Stimulated activated naive CD8-positive, alpha-beta T cell treated with anti-CD3 and anti-CD28 coated beads, Interleukin-15, amount 100 ng/mL, for 72 hours (primary cell): Measurements from ENCODE around the gene TUBB6.

Source experiments
- ATAC-seq: fragments of 150-1000 bp; cut with Tn5 transposase; 2 replicates; pipeline ENCODE4 v1.10.0; 2021; ENCODE audit warnings: mild to moderate bottlenecking, moderate library complexity
- DNase-seq, 2 donors: peaks; one replicate each; pipeline ENCODE4 v3.0.0; 2021 to 2022
- H3K27ac Mint-ChIP-seq, 2 donors: one replicate each; pipeline ENCODE4 v1.8.0; 2022; ENCODE audit warnings: mild to moderate bottlenecking in 2 of 2, mixed read lengths in 2 of 2, moderate library complexity in 2 of 2
- H3K27me3 Mint-ChIP-seq: one replicate; pipeline ENCODE4 v1.8.0; 2022; ENCODE audit warnings: mixed read lengths
- H3K4me1 Mint-ChIP-seq: one replicate; pipeline ENCODE4 v1.8.0; 2022; ENCODE audit warnings: mild to moderate bottlenecking, mixed read lengths
- H3K4me3 Mint-ChIP-seq, 2 donors: one replicate each; pipeline ENCODE4 v1.8.0; 2022; ENCODE audit warnings: mild to moderate bottlenecking in 2 of 2, mixed read lengths in 2 of 2, moderate library complexity in 1 of 2
- H3K9me3 Mint-ChIP-seq, 2 donors: one replicate each; pipeline ENCODE4 v1.8.0; 2022; ENCODE audit warnings: mixed read lengths in 2 of 2

Gene TUBB6

DNA sequence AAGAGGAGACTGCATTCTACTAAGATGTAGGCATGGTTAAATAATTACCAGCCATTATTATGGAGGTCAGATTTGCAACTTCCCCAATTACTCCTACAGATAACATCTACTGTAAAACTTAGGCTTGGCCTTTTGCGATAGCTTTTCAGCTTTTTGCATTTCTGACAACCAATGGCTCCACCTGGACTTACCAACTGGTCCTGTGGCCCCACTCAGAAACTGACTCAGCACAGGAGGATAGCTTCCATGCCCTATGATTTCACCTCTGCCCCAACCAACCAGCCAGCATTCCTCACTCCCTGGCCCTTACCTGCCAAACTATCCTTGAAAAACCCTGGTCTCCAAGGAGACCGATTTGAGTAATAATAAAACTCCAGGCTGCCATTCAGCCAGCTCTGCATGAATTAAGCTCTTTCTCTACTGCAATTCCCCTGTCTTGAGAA lies 28.2 kb downstream of the TUBB6 start:
- Mint-ChIP-seq H3K27me3 (no peaks in the 10 kb centered on the region), H3K9me3 (no peaks in the 10 kb centered on the region), H3K4me1 (no peaks in the 10 kb centered on the region), H3K27ac (no peak overlapping the region), H3K4me3 (no peak overlapping the region)
- ATAC-seq: no peak
- DNase-seq: no peak

DNA sequence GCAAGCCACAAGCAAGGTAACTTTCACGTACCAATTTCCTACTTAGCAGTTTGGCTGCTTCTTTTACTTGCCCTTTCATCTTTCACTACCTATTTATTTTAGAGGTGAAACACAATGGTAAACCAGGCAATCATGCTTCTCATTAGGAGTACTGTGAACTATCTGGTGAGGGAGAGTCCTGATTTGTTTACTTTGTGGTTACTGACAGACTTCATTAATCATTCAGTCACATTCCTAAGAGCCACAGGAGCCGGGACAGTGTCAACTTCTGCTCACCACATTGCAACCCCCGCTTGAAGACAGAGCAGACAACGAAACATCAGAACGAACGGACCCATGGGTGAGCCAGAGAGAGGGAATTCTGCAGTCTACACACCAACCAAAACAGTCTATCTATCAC lies 28.8 kb downstream of the TUBB6 start:
- Mint-ChIP-seq H3K4me3 (no peak overlapping the region), H3K27ac (peak overlapping the region in 1 of 2 donors; percentile 66), H3K27me3 (no peaks in the 10 kb centered on the region), H3K9me3 (no peaks in the 10 kb centered on the region), H3K4me1 (no peaks in the 10 kb centered on the region)
- no peak for ATAC-seq
- no peak for DNase-seq

DNA sequence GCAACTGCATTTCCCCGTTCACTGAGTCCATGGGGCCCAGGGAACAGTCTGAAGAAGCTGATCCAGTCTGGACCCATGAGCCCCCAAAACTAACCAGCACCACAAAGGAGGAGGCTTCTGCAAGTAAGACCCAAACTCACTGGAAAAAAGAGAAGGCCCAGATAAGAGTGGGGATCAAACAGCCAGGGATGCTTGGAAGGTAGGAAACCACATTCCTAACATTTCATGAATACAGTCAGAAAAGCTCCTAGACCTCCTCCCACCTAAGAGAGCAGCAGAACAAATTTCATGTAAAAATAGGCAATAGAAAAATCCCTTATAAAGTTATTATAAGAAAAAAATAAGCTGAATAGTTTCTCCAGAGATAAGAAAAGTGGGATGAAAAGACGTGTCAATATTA lies 30.3 kb downstream of the TUBB6 start:
- Mint-ChIP-seq H3K4me1 (no peaks in the 10 kb centered on the region), H3K27me3 (no peaks in the 10 kb centered on the region), H3K27ac (no peak overlapping the region)

DNA sequence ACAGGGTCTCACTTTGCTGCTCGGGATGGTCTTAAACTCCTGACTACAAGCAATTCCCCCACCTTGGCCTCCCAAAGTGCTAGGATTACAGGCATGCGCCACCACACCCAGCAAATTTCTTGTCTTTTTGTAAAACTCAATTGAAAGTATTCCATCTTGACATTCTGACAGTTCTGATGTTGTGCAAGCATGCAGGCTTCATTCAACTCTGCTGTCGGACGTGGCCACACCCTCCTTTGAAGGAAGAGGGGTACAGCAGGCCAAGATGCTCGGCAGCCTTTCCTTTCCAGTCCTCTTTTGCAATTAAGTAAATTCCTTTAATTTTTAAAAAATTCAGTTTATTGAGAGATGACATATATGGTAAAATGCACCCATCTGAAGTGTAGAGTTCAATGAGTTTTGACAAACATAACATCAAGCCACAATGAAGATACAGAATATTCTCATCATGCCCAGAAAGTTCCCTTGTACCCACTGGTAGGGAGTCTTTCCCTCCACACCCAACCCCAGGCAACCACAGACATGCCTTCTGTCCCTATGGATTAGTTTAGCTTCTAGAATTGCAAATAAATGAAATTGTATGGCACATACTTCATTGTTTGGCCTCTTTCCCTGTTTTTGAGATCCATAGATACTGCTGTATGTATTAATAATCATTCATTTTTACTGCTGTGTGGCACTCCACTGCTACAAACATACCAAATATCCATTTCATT lies 33.1 kb downstream of the TUBB6 start:
- no peak for DNase-seq
- no peak for ATAC-seq
- H3K27me3 Mint-ChIP-seq: no peaks in the 10 kb centered on the region
- no peak overlapping the region for H3K4me3 Mint-ChIP-seq
- H3K9me3 Mint-ChIP-seq: no peaks in the 10 kb centered on the region
- H3K27ac Mint-ChIP-seq: no peak overlapping the region
- no peaks in the 10 kb centered on the region for H3K4me1 Mint-ChIP-seq

More for the DNA sequence above, 30.3 kb downstream of the TUBB6 start:
- Mint-ChIP-seq H3K9me3 (no peaks in the 10 kb centered on the region), H3K4me3 (no peak overlapping the region)
- DNase-seq (no peak), ATAC-seq (no peak)

- Mint-ChIP-seq H3K27ac (no peak overlapping the region), H3K9me3 (no peaks in the 10 kb centered on the region), H3K4me1 (no peaks in the 10 kb centered on the region), H3K27me3 (no peaks in the 10 kb centered on the region), H3K4me3 (no peak overlapping the region)
- DNase-seq: no peak
- ATAC-seq: no peak
Observed at GRCh38 chr18:12342661-12343060, 34.6 kb downstream of the TUBB6 start.

GRCh38 chr18:12345491-12346239 lies 37.6 kb downstream of the TUBB6 start:
- peak overlapping the region; percentile 1 to 70 for H3K27ac Mint-ChIP-seq
- no peak overlapping the region for H3K4me3 Mint-ChIP-seq
- H3K27me3 Mint-ChIP-seq: no peaks in the 10 kb centered on the region
- no peaks in the 10 kb centered on the region for H3K4me1 Mint-ChIP-seq
- no peak for ATAC-seq
- no peaks in the 10 kb centered on the region for H3K9me3 Mint-ChIP-seq
- no peak for DNase-seq

GRCh38 chr18:12346240-12346565 lies 38.2 kb downstream of the TUBB6 start:
- Mint-ChIP-seq H3K27me3 (no peaks in the 10 kb centered on the region), H3K4me1 (no peaks in the 10 kb centered on the region), H3K9me3 (no peaks in the 10 kb centered on the region), H3K4me3 (no peak overlapping the region), H3K27ac (peak overlapping the region; percentile 70 to 78)
- DNase-seq (no peak), ATAC-seq (no peak)

DNA sequence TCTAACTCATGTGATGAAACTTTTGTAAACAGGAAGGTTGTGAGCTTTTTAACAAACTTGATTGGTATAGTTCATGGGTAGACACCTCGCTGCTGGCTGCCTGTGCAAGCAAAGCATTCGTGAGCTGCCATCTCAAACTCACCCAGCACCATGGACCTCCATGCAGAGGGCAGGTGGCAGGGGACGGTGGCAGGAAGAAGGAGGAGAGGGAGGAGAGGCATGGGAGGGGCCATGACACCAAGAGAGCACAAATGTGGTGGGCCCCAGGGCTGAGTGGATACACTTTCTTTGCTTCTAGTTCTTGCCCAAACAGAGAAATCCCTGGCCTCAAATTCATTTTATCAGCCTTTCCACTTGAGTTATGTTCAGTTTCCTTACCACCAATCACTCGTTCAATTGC lies 39.9 kb downstream of the TUBB6 start:
- ATAC-seq (no peak), DNase-seq (no peak)
- Mint-ChIP-seq H3K9me3 (no peaks in the 10 kb centered on the region), H3K4me1 (no peaks in the 10 kb centered on the region), H3K27ac (no peak overlapping the region), H3K4me3 (no peak overlapping the region), H3K27me3 (no peaks in the 10 kb centered on the region)

DNA sequence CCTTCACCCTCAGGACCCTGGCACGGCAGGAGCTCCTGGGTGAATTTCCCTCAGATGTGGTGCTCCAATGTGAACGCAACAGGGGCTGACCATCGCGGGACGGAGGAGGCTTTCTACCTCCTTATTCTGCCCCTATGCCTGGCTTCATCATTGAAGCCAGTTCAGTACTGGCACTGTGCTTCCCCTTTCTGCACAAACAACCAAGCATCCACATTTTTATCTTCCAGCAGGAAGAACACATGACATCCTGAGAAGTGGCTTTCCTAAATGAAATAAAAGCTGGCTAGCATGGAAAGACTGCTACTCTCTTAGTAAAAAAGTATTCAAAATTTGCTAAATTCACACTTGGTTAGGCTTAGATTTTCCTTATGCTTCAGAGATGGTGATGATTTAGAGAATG lies 44.1 kb downstream of the TUBB6 start:
- Mint-ChIP-seq H3K27ac (no peak overlapping the region), H3K4me3 (no peak overlapping the region), H3K4me1 (no peaks in the 10 kb centered on the region), H3K27me3 (no peaks in the 10 kb centered on the region), H3K9me3 (no peaks in the 10 kb centered on the region)
- ATAC-seq (no peak), DNase-seq (no peak)

DNA sequence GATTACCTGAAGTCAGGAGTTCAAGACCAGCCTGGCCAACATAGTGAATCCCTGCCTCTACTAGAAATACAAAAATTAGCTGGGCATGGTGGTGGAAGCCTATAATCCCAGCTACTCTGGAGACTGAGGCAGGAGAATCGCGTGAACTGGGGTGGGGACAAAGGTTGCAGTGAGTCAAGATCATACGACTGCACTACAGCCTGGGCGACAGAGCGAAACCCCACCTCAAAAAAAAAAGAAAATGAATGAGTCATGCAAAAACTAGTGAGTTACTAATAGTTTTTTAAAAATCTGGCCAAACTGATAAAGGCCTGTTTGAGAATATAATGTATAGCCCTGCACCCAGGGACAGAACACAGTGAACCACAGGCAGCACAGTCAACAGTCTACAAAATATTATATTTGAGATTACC lies 51.5 kb downstream of the TUBB6 start:
- H3K4me1 Mint-ChIP-seq: peaks cover 13% of the 10 kb centered on the region
- DNase-seq (no peak), ATAC-seq (no peak)
- no peaks in the 10 kb centered on the region for H3K27me3 Mint-ChIP-seq
- no peak overlapping the region for H3K4me3 Mint-ChIP-seq
- no peak overlapping the region for H3K27ac Mint-ChIP-seq
- no peaks in the 10 kb centered on the region for H3K9me3 Mint-ChIP-seq

GRCh38 chr18:12361770-12362378 lies 53.8 kb downstream of the TUBB6 start:
- Mint-ChIP-seq H3K9me3 (no peaks in the 10 kb centered on the region), H3K4me3 (no peak overlapping the region), H3K4me1 (peaks cover 13% of the 10 kb centered on the region), H3K27ac (peak overlapping the region in 1 of 2 donors; percentile 74), H3K27me3 (no peaks in the 10 kb centered on the region)
- DNase-seq: no peak
- peak; percentile 71 for ATAC-seq

- peaks cover 18% of the 10 kb centered on the region for H3K4me1 Mint-ChIP-seq
- no peak overlapping the region for H3K4me3 Mint-ChIP-seq
- ATAC-seq (no peak), DNase-seq (no peak)
- H3K27ac Mint-ChIP-seq: no peak overlapping the region
- H3K9me3 Mint-ChIP-seq: no peaks in the 10 kb centered on the region
- no peaks in the 10 kb centered on the region for H3K27me3 Mint-ChIP-seq
Observed at GRCh38 chr18:12362473-12363174, 54.6 kb downstream of the TUBB6 start.

- no peak for ATAC-seq
- no peak overlapping the region for H3K27ac Mint-ChIP-seq
- no peaks in the 10 kb centered on the region for H3K9me3 Mint-ChIP-seq
- peaks cover 22% of the 10 kb centered on the region for H3K4me1 Mint-ChIP-seq
- no peak overlapping the region for H3K4me3 Mint-ChIP-seq
- no peak for DNase-seq
- H3K27me3 Mint-ChIP-seq: no peaks in the 10 kb centered on the region
Observed at GRCh38 chr18:12366379-12366778, 58.3 kb downstream of the TUBB6 start.

GRCh38 chr18:12366784-12367183 lies 58.7 kb downstream of the TUBB6 start:
- Mint-ChIP-seq H3K27me3 (no peaks in the 10 kb centered on the region), H3K4me1 (peaks cover 25% of the 10 kb centered on the region), H3K27ac (no peak overlapping the region), H3K4me3 (no peak overlapping the region), H3K9me3 (no peaks in the 10 kb centered on the region)
- no peak for DNase-seq
- no peak for ATAC-seq

DNA sequence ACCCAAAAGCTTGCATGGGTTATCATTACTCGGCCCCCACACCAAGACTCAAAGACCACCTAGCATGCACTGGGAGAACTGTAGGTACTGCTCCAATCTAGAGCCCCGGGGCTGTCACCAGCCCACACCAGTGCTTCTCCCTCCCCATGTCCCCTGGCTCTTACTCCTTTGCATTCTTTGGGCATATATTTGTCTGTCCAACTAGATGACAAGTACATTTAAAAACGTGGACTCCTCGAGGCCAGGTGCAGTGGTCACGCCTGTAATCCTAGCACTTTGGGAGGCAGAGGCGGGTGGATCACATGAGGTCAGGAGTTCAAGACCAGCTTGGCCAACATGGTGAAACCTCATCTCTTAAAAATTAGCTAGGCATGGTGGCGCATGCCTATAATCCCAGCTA lies 61.2 kb downstream of the TUBB6 start:
- Mint-ChIP-seq H3K9me3 (no peaks in the 10 kb centered on the region), H3K4me1 (peaks cover 35% of the 10 kb centered on the region), H3K27ac (no peak overlapping the region), H3K4me3 (no peak overlapping the region), H3K27me3 (no peaks in the 10 kb centered on the region)
- no peak for DNase-seq
- no peak for ATAC-seq

GRCh38 chr18:12371590-12371989 lies 63.5 kb downstream of the TUBB6 start:
- no peaks in the 10 kb centered on the region for H3K9me3 Mint-ChIP-seq
- DNase-seq: no peak
- no peaks in the 10 kb centered on the region for H3K27me3 Mint-ChIP-seq
- ATAC-seq: no peak
- H3K4me3 Mint-ChIP-seq: no peak overlapping the region
- peaks cover 56% of the 10 kb centered on the region for H3K4me1 Mint-ChIP-seq
- H3K27ac Mint-ChIP-seq: no peak overlapping the region
